Fibroblast of pulmonary artery (primary cell): Measurements from ENCODE around the gene SLC39A3.

Experiments
- DNase-seq: peaks from one replicate; pipeline ENCODE4 v3.0.0-alpha.2; 2010; ENCODE audit warnings: low read depth
- H3K4me3 ChIP-seq: replicated peaks from 2 replicates; pipeline ENCODE4 v1.5.1; 2011; ENCODE audit warnings: low read depth, mild to moderate bottlenecking, control low read depth, low read length, moderate library complexity
- CTCF ChIP-seq: IDR thresholded peaks from 2 replicates; pipeline ENCODE4 v1.5.1; 2011; ENCODE audit warnings: mild to moderate bottlenecking, control low read depth, low read length, inconsistent platforms; ENCODE audit errors: missing control alignments

Gene SLC39A3

DNA sequence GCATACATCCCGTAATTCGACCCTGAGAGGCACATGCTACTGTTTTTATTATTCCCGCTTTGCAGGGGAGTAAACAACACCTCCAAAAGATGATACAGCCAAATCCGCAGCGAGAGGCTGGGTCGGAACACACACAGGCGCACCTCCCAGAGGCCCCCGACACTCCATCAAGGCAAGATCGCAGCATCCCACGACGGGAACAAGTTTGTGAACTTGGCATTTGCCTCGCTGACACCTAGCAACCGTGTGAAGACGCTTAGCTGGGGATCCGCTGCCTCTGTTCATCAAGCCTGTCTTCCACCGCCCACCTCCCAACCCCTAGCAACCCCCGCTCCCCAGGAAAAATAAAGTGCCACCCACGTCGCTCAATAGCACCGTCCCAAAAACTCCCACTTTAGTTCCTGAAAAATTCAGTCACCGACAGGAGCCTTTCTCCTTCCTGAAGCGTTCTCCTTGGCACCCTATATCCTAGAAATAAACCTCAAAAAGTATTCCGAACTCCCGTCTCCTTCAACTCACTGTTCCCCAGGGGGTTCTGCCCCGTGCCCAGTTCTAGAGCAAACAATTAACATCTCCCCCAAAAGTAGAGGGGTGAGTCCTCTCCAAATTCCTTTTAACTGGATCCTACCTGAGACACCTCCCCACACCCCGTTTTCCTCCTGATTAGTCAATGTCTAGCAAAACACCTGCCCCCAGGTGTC lies 39.0 kb downstream of the SLC39A3 start:
- DNase-seq, result no peak
- TF ChIP-seq CTCF, result no peak
- no peak overlapping the region for H3K4me3 ChIP-seq

GRCh38 chr19:2699413-2700140 lies 40.2 kb downstream of the SLC39A3 start:
- no peak overlapping the region for H3K4me3 ChIP-seq
- no peak for DNase-seq
- TF ChIP-seq CTCF, result no peak

GRCh38 chr19:2694196-2694595 lies 45.6 kb downstream of the SLC39A3 start:
- no peak for TF ChIP-seq CTCF

GRCh38 chr19:2693492-2694160 lies 46.2 kb downstream of the SLC39A3 start:
- DNase-seq, result no peak
- no peak for TF ChIP-seq CTCF
- no peak overlapping the region for H3K4me3 ChIP-seq

More at GRCh38 chr19:2694196-2694595, 45.6 kb downstream of the SLC39A3 start:
- no peak overlapping the region for H3K4me3 ChIP-seq
- no peak for DNase-seq

DNA sequence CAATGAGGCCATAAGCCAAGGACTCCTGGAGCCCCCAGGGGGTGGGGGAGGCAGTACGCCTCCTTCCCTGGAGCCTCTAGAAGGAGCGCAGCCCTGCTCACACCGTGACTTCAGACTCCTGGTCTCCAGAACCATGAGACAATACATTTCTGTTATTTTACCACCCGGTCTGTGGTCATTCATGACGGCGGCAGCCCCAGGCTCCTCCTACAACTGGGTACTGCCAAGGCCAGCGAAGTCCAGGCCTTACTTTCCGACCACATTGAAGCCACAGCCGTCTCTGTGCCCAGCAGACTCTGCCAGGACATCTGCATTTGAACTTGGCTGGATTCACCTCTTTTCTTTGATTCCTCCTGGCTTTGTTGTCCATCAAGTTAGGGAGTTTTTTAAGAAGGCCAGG lies 47.9 kb downstream of the SLC39A3 start:
- DNase-seq, result no peak
- TF ChIP-seq CTCF, result no peak
- no peak overlapping the region for H3K4me3 ChIP-seq

- no peak for TF ChIP-seq CTCF
- no peak for DNase-seq
- H3K4me3 ChIP-seq, result no peak overlapping the region
Observed at GRCh38 chr19:2690856-2691255, 49.0 kb downstream of the SLC39A3 start.
